T-helper 1 cell (primary cell): Measurements from ENCODE around the gene SETD1A.

Experiments used
- DNase-seq, 5 donors: peaks; one replicate each; pipeline ENCODE4 v3.0.0-alpha.2; 2012 to 2020

Gene SETD1A

DNA sequence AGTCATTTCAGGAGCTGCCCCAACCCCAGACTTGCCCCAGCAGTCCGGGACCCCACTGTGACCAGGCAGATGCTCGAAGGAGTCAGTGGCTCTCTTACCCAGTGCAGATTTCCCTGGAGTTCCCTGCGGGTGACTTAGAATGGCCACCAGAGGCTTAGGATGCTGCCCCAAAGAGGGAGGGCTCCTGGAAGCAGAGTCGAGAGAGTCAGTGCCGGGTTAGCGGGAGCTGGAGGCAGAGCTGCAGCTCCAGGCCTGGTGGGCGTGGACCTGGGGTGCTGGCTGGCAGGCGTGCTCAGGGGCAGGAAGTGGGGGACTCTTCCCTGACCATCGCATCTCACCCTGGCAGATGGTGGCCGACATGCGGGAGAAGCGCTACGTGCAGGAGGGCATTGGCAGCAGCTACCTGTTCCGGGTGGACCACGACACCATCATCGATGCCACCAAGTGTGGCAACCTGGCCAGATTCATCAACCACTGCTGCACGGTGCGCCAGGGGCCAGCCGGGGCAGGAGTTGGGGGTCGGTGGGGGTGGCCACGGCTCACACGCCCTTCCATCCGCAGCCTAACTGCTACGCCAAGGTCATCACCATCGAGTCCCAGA, 25.8 kb downstream of the SETD1A start:
- DNase-seq: no peak

DNA sequence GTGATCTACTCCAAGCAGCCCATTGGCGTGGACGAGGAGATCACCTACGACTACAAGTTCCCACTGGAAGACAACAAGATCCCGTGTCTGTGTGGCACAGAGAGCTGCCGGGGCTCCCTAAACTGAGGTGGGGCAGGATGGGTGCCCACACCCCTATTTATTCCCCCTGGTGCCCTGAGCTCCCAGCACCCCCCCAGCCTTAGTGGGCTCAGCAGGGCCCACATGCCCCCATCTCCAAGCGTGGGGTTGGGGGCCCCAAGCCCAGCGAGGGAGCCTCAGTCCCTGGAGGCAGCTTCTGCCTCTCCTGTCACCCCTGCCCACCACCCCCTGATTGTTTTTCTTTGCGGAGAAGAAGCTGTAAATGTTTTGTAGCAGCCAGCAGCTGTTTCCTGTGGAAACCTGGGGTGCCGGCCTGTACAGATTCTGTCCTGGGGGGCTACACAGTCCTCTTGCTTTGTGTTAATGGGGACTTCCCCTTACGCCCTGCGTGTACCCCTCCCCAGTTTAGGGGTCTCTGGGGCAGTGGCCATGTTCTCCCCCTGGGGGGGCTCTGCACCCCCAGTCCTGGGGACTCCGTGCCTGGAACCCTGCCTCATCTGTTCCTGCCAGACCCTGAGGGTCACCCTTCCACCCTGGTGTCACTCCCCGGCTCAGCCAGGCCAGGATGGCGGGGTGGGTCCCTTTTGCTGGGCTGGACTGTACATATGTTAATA, 26.5 kb downstream of the SETD1A start:
- DNase-seq: no peak

DNA sequence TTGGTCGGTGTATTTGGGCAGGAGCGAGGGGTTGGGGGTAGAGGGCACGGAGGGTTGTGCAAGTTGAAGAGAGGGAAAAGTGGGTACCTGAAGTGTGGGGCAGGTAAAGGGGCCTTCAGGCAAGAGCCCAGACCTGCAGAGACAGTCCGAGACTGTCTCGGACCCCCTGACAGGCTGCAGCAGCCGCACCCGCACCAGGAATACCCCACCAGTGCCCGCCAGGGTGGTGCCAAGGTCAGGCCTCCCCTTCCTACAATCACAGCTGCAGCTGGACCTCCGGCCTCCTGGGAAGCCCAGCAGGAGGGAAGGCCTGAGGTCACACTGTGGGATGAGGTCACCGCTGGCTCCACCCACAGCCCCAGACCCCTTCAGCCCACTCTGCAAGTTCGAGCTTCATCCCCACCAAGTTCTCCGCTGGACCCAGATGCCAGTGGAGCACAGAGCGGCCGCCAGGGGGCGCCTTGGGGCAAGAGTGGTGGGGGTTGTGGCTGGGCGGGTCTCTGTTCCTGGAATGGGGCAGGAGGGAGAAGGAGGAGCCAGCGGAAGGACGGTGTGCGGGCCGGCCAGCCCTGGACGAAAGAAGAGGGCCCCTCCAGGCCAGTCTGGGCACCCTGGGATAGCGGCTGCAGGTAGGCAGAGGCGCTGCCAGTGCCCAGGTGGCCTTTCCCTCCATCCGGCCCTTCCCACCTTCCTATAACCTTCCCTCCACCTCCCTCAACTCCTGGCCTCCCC, 27.3 kb downstream of the SETD1A start, which contains the start of gene HSD3B7:
TSS of gene HSD3B7 (plus strand) at position 539 of the 732 bp plus-strand sequence. CDS start 452 bp downstream, outside the sequence.
- DNase-seq: peak; percentile 53 to 78 (median 69)

DNA sequence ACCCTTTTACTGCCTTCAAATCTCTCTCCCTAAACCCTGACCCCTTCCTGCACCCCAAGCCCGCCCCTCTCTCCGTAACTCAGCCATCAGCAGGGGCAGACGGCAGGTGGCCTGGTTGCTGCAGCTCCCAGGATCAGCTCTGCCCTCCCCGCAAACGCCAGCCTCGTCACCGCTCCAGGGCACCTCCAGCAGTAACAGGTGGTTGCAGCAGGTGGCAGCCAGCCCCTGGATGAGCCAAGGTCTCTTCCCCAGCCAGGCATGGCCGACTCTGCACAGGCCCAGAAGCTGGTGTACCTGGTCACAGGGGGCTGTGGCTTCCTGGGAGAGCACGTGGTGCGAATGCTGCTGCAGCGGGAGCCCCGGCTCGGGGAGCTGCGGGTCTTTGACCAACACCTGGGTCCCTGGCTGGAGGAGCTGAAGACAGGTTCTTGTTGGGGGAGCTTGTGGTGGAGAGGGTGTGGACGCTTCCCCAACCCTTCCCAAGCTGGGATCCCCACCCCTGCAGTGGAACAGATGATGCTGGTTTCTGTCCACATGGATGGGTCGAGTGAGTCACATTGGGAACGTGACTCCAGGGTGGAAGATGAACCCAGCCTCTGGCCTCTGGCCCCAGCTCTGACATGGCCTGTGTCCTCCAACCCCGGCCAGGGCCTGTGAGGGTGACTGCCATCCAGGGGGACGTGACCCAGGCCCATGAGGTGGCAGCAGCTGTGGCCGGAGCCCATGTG, 28.0 kb downstream of the SETD1A start:
- DNase-seq: no peak

DNA sequence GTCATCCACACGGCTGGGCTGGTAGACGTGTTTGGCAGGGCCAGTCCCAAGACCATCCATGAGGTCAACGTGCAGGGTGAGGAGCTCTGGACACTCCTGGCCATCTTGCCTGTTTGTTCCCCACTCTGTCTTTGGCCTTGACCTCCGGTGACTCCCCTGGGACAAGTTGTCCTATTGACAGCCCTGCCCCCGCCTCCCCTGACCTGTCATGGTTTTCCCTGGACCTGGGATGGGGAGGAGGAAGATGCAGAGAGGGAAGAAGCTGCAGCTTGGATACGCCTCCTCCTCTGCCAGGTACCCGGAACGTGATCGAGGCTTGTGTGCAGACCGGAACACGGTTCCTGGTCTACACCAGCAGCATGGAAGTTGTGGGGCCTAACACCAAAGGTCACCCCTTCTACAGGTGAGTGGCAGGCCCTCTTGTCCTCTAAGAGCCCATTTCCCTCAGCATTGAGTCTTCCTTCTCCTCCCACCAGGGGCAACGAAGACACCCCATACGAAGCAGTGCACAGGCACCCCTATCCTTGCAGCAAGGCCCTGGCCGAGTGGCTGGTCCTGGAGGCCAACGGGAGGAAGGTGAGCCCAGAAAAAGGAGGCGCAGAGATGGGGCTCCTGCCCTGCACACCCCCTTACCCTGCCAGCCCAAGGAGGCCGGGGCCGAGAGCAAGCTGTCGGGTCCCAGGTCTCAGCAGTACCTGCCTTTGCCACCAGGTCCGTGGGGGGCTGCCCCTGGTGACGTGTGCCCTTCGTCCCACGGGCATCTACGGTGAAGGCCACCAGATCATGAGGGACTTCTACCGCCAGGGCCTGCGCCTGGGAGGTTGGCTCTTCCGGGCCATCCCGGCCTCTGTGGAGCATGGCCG, 28.8 kb downstream of the SETD1A start:
- DNase-seq: no peak

DNA sequence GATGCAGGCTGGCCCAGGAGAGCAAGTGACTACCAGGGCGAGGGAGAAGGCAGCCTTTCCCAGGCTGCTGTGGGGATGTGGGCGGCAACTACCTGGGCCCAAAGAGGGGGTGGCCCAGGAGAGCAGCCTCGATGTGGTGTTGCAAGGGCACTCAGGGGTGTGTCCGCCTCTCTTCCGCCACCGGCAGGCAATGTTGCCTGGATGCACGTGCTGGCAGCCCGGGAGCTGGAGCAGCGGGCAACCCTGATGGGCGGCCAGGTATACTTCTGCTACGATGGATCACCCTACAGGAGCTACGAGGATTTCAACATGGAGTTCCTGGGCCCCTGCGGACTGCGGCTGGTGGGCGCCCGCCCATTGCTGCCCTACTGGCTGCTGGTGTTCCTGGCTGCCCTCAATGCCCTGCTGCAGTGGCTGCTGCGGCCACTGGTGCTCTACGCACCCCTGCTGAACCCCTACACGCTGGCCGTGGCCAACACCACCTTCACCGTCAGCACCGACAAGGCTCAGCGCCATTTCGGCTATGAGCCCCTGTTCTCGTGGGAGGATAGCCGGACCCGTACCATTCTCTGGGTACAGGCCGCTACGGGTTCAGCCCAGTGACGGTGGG, 30.1 kb downstream of the SETD1A start:
- DNase-seq: no peak

DNA sequence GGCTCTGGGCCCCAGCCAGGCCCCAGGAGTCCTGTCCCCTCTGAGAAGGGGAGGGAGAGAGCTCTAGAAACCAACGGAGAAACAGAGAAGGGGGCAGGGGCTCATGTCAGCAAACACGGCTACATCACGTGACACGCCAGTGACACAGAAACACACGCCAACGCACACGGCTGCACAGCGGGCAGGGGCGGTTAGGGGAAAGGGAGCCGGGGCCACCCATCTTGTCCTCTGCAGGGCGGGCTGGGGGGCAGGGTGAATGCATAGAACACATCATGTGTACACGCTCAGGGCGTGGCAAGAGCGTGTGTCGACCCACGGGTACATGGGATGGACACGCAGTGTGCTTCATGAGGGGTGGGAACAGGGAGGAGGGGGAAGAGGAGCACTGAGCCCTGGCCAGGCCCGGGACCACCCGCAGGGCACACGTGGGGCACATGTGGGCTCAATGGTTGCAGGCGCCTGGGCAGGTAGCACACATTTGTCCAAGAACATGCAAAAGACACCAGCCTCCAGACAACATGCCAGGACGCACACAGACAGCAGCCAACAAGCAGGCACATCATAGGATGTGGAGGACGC, 32.0 kb downstream of the SETD1A start:
- no peak for DNase-seq

DNA sequence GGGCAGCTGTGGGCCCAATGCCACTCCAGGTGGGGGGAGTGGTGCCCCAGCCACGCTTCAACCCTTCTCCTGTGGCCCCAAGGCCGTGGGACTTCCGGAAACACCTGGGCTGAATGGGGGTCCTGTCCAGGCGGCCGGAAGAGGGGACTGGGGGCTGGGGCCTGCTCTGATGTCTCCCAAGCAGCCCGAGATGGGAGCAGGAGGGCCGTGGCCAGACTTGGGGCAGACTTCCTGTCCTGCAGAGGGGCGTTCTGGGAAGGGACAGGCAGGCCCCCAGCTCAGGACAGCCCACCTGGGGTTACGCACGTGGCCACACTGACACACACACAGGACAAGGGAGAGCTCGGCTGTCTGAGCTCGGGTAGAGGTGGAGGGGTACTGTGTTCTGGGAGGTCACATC, 32.6 kb downstream of the SETD1A start:
- DNase-seq: no peak

DNA sequence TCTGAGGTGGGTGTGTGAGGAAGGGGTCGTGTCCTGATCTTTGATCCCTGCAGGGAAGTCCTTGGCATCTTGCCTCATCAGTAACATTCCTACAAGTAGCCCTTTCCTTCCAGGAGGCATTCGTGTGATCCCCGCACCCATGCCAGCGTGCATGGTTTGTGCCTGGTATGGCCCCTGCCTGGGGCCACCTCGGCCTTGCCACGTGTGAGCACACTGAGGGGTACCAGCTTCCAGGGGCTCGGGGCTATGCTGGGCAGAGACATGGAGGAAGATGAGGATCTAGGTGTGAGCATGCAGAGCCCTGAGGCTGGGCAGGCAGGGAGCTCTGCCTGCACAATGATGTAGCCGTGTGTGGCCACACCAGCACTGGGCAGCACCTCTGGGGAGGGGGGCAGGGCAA, 33.5 kb downstream of the SETD1A start:
- no peak for DNase-seq

DNA sequence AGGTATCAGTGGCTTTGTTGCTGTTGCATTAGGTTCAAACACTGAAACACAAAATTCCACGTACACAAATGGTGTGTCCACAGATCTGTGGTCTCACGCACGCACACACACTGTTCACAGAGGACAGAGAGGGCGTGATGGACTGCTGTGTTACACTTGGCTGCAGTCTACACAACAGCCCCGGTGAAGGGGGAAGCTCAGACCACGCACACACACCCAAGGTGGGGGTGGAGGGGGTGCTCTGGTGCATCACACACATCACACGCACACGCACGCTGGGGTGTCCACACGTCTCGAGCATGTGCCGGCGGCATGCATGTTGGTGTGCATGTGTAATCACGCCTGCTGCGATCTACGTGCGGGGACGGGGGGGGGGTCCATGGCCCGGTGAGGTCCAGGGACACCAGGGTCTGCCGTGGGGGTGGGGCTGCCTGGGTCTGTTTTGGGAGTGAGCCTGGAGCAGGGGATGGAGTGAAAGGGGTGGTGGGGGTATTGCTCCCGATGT, 34.8 kb downstream of the SETD1A start:
- no peak for DNase-seq

DNA sequence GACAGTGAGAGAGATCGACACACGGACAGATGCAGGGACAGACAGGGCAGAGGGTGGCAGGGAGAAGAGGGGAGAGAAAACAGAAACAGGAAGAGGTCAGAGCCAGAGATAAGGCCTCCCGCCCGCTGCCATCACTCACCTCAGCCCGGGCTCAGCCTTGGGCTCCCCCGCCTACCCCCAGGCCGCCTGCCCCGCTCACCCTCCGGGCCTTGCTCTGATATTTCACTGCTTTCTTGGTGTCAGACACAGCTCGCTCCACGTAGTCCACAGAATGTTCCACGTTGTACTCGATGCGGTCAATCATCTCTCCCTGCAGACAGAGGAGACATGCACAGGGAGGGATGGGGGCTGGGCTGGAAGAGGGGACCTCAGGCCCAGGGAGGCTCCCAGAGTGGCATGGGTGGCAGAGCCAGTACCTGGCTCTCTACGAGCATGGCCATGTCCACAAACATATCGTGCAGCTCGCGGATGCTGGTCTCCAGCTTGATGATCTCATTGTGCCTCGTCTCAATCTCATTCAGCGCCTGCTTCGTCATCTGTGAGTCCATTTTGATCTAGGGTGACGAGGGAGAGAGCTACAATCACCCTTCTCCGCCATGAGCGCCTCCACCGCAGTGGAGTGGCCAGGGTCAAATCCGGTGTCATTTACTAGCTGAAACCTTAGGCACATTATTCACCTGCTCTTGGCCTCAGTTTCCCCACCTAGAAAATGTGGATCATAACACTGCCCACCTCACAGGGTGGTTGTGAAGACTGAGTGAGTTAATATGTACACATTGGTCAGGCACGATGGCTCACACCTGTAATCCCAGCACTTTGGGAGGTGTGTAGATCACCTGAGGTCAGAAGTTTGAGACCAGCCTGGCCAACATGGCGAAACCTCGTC, 35.6 kb downstream of the SETD1A start:
- DNase-seq: no peak

DNA sequence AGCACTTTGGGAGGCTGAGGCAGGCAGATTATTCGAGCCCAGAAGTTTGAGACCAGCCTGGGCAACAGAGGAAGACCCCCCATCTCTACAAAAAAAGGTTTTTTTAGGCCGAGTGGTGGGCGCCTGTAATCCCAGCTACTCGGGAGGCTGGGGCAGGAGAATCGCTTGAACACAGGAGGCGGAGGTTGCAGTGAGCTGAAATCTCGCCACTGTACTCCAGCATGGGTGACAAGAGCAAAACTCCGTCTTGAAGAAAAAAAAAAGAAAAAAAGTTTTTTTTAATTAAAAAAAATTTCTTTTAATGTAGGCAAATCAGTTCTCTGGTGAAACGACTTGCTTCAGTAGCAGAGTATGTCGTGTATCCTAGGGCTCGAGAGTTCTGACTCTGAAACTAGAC, 38.4 kb downstream of the SETD1A start:
- DNase-seq: no peak

DNA sequence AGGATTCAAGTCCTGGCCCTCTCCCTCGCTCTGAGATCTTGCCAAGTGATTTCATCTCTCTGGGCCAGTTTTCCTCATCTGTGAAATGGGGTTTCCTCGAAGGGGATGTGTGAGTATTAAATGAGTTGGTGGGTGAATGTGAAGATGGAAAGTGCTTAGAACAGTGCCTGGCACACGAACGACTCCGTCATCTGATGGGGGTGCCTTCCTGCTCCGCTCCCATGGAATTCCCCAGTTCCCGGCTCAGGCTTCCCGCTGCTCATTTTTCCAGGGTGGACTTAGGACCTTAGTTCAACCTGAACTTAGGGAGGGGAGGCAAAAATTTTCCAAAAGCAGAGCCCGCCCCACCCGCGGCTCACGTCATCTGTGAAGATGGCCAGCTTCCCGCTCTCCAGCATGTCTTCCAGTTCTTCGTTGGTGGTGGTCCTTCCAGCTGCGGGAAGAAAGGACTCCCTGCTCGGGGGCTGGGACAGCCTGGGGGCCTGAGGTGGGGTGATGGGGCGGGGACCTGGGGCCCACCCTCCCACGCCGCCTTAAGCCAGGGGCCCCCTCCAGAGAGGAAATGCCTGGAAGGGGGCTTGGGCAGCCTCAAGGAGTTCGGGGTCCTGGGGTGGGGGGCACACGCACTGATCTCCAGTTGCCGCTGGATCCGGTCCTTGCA, 38.9 kb downstream of the SETD1A start:
- DNase-seq: no peak

DNA sequence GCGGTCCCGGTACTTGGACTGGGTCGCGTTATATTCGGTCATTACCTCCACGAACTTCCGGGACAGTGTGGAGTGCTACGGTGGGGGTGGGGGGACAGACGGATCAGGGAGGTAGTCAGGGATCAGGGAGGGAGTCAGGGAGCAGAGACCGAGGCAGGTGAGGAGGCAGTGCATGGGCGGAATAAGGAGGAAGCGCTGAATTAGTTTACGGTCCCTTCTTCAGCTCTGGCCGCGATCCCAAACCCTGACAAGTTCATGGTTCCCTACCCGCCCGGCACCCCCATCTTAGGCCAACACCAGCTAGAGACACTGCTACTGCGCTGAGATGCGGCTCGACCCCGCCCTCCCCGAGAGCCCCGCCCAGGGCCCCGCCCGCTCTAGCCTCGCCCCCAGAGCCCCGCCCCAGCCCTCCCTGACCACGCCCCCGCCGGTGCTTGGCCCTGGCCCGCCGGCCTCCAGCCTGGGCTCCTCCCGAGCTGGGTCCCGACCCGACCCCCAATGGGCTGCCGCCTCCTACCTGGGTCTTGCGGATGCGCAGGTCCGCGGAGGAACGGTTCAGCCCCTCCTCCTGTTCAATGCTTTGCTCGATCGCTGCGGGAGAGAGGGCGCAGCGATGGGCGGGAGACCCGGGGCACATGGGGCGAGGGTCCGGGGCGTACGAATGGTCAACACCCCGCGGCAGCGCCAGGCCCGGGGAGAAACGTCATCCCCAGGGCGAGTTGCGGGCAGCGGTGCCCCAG, 39.6 kb downstream of the SETD1A start:
- peak; percentile 74 to 83 (median 78) for DNase-seq

DNA sequence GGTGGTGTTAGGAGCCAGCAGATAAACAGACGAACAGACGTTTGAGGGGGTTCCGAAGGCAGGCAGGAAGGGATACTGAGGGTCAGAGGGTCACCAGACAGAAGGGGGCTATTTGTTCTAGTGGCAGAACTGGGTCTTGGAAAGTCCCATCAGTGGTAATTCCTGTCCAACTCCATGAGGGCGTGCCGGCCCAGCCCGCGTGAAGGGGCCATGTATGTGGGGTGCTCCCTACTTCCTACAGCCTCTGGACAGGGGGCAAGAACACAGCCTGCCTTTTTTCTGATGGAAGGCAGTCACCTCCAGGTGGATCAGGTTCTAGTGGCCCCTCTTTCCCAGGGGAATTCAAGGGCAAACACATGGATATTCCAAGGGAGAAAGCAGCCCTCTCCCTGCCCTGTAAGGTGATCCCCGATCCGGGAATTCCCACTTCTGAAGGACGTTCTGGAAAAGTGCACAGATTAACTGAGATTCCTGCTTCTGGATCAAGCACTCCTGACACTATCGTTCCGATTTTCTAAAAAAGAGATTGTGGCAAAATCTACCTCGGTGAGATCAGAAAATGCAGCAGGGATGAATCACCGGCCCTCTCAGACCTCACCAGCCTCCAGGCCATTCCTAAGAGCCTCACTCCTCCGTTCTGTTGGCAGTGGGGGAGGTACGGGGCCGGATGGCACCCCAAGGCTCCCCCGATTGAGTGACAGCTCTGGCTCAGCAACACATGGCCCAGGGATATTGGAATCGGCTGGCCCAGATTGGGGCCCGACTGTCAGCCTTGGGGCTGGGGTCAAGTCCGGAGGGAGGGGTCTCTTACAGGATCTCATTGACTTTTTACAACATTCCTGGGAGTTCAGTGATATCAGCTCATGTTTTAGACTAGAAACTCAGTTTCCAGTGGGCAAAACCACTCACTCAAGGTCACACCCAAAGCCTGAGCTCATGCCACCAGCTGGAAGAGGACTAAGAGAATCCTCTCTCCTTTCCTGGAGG, 40.5 kb downstream of the SETD1A start:
- DNase-seq: no peak

DNA sequence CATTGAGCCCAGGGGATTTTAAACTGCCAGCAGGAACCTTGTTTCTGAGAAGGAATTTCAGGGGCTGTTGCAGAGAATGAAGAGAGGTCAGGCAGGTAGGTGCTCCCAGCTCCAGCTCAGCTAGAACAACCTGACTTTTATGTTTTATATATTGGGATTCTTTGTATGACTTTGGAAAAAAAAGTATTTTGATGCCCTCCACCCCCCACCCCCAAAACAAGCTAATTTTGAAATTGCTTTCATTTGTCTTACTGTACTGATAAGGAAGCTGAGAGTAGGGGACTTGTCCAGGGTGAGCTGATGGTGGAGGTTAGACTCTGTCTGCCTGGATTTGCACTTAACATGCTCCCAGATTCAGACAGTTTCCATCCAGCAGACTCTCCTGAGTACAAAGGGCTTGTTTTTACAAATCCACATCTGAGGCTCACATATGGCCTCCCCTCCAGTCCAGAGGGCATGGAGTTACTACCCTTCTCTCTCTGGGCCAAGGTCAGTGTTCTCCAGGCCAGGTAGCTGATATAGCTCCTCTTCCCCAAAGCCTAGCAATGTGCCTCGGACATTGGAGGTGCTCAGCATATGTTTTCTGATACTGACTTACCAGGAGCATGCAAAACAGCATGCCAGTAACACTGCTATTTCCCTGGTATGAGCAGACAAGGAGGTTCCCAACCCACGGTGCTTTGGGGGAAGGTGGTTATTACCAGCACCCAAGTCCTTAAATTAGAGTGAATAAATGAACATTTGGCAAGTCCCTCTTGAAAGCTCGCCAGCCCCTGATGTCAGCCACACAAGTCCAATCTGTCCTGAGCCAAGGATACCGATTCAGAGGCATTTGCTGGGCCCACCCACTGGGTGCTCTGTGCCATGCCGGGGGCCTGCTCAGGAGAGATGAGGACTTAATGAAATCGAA, 41.6 kb downstream of the SETD1A start:
- DNase-seq: no peak
